HUES6 (cell line): ENCODE results near the gene AZIN2.
A peak's percentile ranks its signal among the peaks of the same experiment; 100 is the strongest.

Experiments used
- H3K27ac ChIP-seq: 2 replicates; pipeline ENCODE4 v1.7.0; 2013; ENCODE audit warnings: low read depth, mild to moderate bottlenecking, low read length, inconsistent platforms
- H3K27me3 ChIP-seq: 2 replicates; pipeline ENCODE4 v1.6.1; 2013; ENCODE audit warnings: low read length; ENCODE audit not compliant: control insufficient read depth, insufficient read depth
- H3K36me3 ChIP-seq: 2 replicates; pipeline ENCODE4 v1.6.1; 2013; ENCODE audit warnings: low read length; ENCODE audit not compliant: control insufficient read depth, insufficient read depth
- H3K4me1 ChIP-seq: 2 replicates; pipeline ENCODE4 v1.6.1; 2013; ENCODE audit warnings: low read length; ENCODE audit not compliant: control insufficient read depth, insufficient read depth
- H3K4me3 ChIP-seq: 2 replicates; pipeline ENCODE4 v1.5.1; 2013; ENCODE audit warnings: low read depth, low read length
- H3K9ac ChIP-seq: one replicate; pipeline ENCODE4 v1.6.1; 2013; ENCODE audit warnings: mild to moderate bottlenecking, low read length
- H3K9me3 ChIP-seq: 2 replicates; pipeline ENCODE4 v1.6.1; 2013; ENCODE audit warnings: low read depth, low read length; ENCODE audit not compliant: control insufficient read depth, insufficient read depth

AZIN2 gene

DNA sequence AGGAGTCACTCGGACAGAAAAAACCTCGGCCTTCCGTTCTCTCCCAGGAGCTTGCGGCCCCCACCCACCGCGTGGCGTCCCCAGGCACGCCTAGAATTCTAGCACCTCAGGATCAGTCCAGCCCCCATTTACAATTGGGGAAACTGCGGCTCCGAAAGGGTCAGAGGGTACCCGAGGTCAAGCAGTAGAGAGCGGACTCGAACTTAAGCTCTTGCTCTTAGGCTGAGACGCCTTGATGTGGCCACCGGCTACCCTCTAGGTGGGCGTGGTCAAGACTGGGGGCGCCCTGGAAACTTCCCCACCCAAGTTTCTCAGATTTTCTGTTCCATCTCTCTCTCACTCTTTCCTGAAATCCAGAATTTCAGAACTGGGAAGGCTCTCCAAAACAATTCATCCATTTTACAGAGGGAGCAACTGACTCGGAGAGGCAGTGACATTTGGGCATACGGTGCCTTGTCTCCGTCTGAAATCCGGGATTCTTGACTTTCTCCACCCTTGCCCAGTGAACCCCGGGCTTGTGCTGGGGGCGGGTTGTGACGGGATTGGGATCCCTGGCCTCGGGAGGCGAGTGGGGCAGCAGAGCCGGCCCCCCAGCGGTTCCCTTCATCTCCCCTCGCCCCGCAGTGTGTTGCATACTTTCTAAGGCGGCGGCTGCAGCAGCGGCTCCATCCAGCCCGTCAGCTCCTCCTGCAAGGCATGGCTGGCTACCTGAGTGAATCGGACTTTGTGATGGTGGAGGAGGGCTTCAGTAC, 777 bp downstream of the AZIN2 start:
- Histone ChIP-seq H3K4me3 (peak overlapping the region; percentile 84), H3K36me3 (no peaks in the 10 kb centered on the region), H3K27ac (no peak overlapping the region), H3K4me1 (peaks cover 3% of the 10 kb centered on the region; the same call in 1 of the 2 replicates), H3K27me3 (peaks cover 43% of the 10 kb centered on the region), H3K9me3 (no peaks in the 10 kb centered on the region), H3K9ac (peak overlapping the region; percentile 18)

DNA sequence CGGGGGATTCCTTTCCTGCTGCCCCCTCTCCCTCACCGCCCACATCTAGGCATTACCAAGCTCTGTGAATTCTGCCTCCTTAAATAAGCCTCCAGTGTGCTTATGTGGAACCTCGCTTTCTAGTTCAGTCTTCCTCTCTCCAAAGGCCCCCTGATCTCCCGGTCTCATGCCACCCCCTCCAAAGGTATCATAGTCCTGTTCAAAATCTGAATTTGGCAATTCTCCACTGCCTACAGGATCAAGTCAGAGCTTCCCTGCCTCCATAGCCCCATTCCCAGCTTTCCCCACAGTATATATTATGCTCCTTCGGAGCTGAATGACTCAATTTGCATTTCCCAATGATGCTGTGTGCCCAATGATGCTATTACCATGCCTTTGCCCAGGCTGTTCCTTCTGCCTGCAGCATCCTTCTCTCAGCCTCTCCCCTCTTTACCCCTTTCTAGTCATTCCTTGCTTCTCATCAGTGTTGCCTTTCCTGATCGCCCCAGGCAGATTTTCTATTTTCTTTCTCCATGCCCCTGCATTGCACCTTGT, 1.7 kb downstream of the AZIN2 start:
- no peak overlapping the region for H3K27ac ChIP-seq
- H3K4me1 ChIP-seq, result peaks cover 3% of the 10 kb centered on the region; the same call in 1 of the 2 replicates
- peaks cover 43% of the 10 kb centered on the region for H3K27me3 ChIP-seq
- no peaks in the 10 kb centered on the region for H3K9me3 ChIP-seq
- H3K36me3 ChIP-seq, result no peaks in the 10 kb centered on the region
- no peak overlapping the region for H3K4me3 ChIP-seq
- H3K9ac ChIP-seq, result no peak overlapping the region

DNA sequence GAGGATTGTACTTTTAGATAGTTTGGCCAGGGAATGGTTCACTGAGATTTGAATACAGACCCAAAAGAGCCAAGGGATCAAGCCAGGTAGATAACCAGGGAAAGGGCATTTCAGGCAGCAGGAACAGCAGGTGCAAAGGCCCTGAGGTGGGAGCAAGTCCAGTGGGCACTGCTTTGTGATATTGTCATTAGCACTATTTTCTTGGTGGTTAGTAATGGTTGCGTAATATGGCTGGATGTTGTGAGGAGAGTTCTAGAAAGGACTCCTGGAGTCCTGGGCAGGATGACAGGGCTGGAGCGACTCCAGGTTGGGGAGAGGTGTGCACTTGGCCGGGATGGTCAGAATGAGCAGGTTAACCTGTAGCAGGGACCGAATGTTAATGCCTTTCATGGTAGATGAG, 4.4 kb downstream of the AZIN2 start:
- Histone ChIP-seq H3K9ac (no peak overlapping the region), H3K27ac (no peak overlapping the region), H3K4me3 (no peak overlapping the region), H3K4me1 (peaks cover 3% of the 10 kb centered on the region; the same call in 1 of the 2 replicates), H3K9me3 (no peaks in the 10 kb centered on the region), H3K36me3 (no peaks in the 10 kb centered on the region), H3K27me3 (peaks cover 43% of the 10 kb centered on the region)

DNA sequence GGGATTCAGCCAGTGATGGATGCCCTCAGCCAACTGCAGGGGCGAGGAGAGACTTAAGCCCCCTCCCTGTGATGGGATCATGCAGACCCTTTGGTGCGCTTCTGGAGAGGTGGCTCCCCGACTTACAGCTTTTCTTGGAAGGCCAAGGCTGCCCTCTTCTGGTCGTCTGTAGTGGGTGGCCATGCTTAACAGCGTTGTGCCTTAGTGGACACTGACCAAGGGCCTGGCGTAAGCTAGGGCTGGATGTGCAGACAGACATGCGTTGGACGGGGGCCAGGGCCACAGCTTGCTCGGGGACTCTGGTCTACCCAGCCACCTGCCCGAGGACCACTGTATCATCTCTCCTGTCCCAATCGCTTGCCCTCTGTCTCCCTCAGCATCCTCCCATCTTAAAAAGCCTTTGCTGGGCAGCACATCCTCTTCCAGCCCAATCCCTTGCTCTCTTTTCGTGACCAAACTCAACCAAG, 5.5 kb downstream of the AZIN2 start:
- peaks cover 39% of the 10 kb centered on the region for H3K27me3 ChIP-seq
- no peak overlapping the region for H3K4me3 ChIP-seq
- H3K36me3 ChIP-seq, result no peaks in the 10 kb centered on the region
- H3K27ac ChIP-seq, result no peak overlapping the region
- H3K9me3 ChIP-seq, result no peaks in the 10 kb centered on the region
- H3K9ac ChIP-seq, result no peak overlapping the region
- H3K4me1 ChIP-seq, result peaks cover 3% of the 10 kb centered on the region; the same call in 1 of the 2 replicates

DNA sequence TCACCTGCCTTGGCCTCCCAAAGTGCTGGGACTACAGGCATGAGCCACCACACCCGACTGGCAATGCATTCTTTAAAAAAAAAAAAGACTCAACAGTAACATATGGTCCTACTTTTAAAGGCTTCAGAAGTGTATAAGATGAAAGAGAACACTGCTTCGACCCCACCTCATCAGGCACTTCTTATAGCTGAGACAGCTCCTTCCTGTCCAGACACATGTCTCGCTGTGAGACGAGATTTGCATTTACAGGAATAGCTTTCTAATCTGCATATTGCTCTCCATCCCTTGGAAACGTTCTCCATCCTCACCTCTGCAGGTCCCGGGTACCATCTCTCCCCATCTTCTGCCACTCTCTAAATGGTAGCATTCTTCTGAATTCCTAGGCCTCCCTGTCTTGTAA, 6.7 kb downstream of the AZIN2 start:
- Histone ChIP-seq H3K36me3 (no peaks in the 10 kb centered on the region), H3K27me3 (peaks cover 26% of the 10 kb centered on the region), H3K9ac (no peak overlapping the region), H3K4me3 (no peak overlapping the region), H3K4me1 (peaks cover 7% of the 10 kb centered on the region; the same call in 1 of the 2 replicates), H3K9me3 (no peaks in the 10 kb centered on the region), H3K27ac (no peak overlapping the region)

DNA sequence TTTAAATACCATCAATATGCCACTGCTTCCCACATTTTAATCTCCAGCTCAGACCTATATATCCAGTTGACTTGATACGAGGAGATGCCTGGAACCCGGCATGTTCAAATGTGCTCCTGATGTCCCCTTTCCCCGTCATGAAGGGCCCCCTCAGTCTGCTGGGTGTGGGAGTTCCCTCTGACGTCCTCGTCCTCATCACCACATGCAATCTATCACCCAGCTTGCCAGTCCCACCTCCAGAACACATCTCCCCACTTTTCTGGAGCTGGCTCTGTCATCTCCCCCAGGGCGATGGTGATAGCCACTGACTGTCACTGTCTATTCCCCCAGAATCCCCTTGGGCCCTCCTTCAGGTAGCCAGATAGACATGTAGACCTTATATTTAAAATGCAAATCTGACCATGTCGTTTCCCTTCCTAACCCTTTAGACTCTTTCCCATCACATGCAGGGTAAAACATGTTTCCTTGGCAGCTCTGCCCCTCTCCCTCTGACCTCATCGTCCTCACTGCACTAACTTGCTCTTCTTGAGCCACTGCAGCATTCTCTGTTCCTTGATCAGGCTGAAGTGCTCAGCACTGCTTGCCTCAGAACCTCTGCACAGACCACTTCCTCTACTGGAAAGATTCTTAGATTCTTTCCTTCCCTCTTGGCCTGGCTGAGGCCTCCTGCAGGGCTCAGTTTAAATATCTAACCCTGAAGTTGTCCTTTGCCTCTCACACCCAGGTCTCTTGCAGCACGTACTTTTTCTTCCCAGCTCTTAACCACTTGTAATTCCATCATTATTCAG, 7.4 kb downstream of the AZIN2 start:
- no peak overlapping the region for H3K27ac ChIP-seq
- peaks cover 9% of the 10 kb centered on the region; the same call in 1 of the 2 replicates for H3K4me1 ChIP-seq

DNA sequence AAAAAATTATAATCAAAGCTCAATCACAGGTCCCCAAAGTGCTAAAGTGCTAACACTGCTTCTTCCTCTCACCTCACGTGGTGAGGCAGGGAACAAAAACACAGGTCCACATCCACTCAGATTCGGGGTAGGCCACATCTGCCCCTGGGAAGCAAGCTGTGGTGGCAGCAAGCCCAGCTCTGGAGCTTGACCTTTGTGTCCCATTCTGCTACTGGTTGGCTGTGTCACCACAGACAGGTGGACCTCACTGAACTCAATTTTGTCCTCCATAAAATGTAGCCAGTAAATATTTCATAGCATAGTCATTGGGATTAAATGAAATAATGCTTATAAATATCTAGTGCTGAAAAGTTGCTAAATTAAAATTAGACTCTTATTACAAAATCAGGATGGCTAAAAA, 8.5 kb downstream of the AZIN2 start:
- H3K4me1 ChIP-seq, result peaks cover 9% of the 10 kb centered on the region; the same call in 1 of the 2 replicates
- H3K27me3 ChIP-seq, result peaks cover 10% of the 10 kb centered on the region
- H3K9ac ChIP-seq, result no peak overlapping the region
- no peak overlapping the region for H3K27ac ChIP-seq
- H3K36me3 ChIP-seq, result no peaks in the 10 kb centered on the region
- no peaks in the 10 kb centered on the region for H3K9me3 ChIP-seq
- H3K4me3 ChIP-seq, result no peak overlapping the region

More for the DNA sequence above, 7.4 kb downstream of the AZIN2 start:
- H3K4me3 ChIP-seq, result no peak overlapping the region
- no peaks in the 10 kb centered on the region for H3K36me3 ChIP-seq
- peaks cover 20% of the 10 kb centered on the region for H3K27me3 ChIP-seq
- no peaks in the 10 kb centered on the region for H3K9me3 ChIP-seq
- no peak overlapping the region for H3K9ac ChIP-seq

DNA sequence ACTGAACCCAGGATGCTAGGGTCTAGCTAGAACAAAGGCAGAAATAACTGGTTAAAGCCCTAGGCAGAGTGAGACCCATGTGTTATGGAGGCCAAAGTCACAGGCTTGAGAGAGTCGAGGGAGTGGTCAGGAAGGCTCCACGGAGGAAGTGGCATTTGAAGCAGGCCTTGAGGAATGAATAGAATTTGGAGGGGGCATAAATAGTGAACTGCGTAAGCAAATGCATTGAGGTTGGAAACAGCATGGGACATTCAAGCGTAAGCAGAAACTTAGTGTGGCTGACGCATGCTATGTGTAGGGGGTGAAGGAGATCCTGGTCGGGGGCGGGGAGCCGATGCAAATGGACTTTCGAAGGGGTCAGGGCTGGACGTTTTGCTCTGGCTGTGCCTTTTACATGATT, 11.5 kb downstream of the AZIN2 start:
- no peaks in the 10 kb centered on the region for H3K9me3 ChIP-seq
- no peak overlapping the region for H3K4me3 ChIP-seq
- H3K27me3 ChIP-seq, result no peaks in the 10 kb centered on the region
- H3K27ac ChIP-seq, result no peak overlapping the region
- H3K36me3 ChIP-seq, result no peaks in the 10 kb centered on the region
- 0 out of 2 replicates have a peak, but pooled peaks cover 6% of the 10 kb centered on the region for H3K4me1 ChIP-seq
- no peak overlapping the region for H3K9ac ChIP-seq

DNA sequence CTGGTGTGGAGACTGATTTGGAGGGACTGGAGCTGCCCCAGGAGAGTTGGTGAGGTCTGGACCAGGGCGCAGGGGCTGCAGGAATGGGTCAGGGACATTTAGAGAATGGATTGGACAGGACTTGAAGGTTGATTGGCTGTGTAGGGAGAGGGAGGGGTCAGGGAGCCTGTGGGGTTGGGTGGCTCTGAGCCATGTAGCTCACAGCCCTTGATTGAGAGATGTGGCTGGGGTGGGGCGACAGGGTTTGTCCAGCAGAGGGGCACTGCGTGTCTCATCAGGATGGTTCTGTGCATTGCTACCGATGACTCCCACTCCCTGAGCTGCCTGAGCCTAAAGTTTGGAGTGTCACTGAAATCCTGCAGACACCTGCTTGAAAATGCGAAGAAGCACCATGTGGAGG, 12.1 kb downstream of the AZIN2 start:
- Histone ChIP-seq H3K9ac (no peak overlapping the region), H3K9me3 (no peaks in the 10 kb centered on the region), H3K36me3 (no peaks in the 10 kb centered on the region), H3K4me3 (no peak overlapping the region), H3K4me1 (0 out of 2 replicates have a peak, but pooled peaks cover 6% of the 10 kb centered on the region), H3K27ac (no peak overlapping the region), H3K27me3 (no peaks in the 10 kb centered on the region)

DNA sequence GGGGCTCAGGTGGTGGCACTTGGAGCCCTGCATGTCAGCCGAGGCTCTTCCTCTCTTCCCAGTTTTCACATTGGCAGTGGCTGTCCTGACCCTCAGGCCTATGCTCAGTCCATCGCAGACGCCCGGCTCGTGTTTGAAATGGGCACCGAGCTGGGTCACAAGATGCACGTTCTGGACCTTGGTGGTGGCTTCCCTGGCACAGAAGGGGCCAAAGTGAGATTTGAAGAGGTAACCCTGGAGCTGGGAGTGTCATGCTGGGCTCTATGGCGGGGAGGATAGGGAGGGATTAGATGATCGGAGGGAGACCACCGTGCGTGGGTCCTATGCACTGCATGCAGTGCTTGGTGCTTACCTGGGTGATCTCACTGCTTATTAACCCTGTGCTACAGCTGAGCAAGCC, 13.5 kb downstream of the AZIN2 start:
- Histone ChIP-seq H3K9me3 (no peaks in the 10 kb centered on the region), H3K27me3 (no peaks in the 10 kb centered on the region), H3K27ac (no peak overlapping the region), H3K36me3 (no peaks in the 10 kb centered on the region), H3K4me1 (peaks cover 12% of the 10 kb centered on the region; the same call in 1 of the 2 replicates), H3K9ac (no peak overlapping the region), H3K4me3 (no peak overlapping the region)
